Esophagus muscularis mucosa (tissue), 4 donors: Measurements from ENCODE around the gene KANSL2. TPM values are rescaled to one million over a fixed set of nuclear protein-coding genes. Genes with fewer than 3 reads are reported as not detected.
"Not testable (repeated sequence)": the region's sequence is repeated elsewhere in the genome, so short reads cannot be mapped to it uniquely, and the experiment has no call there.

Experiments used
- DNase-seq: peaks from one replicate; pipeline ENCODE4 v3.0.0-alpha.2; 2017; ENCODE audit errors: extremely low spot score
- H3K27ac ChIP-seq, 4 donors: fragments of 200-600 bp; sonication (generic); replicated peaks in 1 of 4; 1 replicate in 3 of 4; 2 replicates in 1 of 4; pipeline ENCODE4 v1.5.1; 2016 to 2019; ENCODE audit warnings: mild to moderate bottlenecking in 1 of 4
- H3K27me3 ChIP-seq, 4 donors: fragments of 200-600 bp; sonication (generic); one replicate each; pipeline versions ENCODE4 v1.5.1 to v1.6.0; 2016 to 2019
- H3K36me3 ChIP-seq, 4 donors: fragments of 200-600 bp; sonication (generic); one replicate each; pipeline ENCODE4 v1.5.1; 2016 to 2019
- H3K4me1 ChIP-seq, 4 donors: fragments of 200-600 bp; sonication (generic); one replicate each; pipeline ENCODE4 v1.5.1; 2016 to 2019
- H3K4me3 ChIP-seq, 4 donors: fragments of 200-600 bp; sonication (generic); 1 replicate in 2 of 4; 2 replicates in 2 of 4; pipeline ENCODE4 v1.5.1; 2016 to 2019; ENCODE audit warnings: mild to moderate bottlenecking in 4 of 4, moderate library complexity in 1 of 4
- H3K9me3 ChIP-seq, 4 donors: fragments of 200-600 bp; sonication (generic); 1 replicate in 3 of 4; 2 replicates in 1 of 4; pipeline ENCODE4 v1.5.1; 2016 to 2019
- EP300 ChIP-seq: sonication (generic); formaldehyde crosslinking; IDR thresholded peaks from one replicate; pipeline ENCODE4 v1.6.1; 2017; ENCODE audit warnings: antibody characterized with exemption
- POLR2A ChIP-seq: fragments of 450-650 bp; IDR thresholded peaks from one replicate; pipeline ENCODE4 v1.6.1; 2017; ENCODE audit warnings: antibody characterized with exemption, moderate library complexity, mild to moderate bottlenecking, low read depth
- POLR2AphosphoS5 ChIP-seq, 2 donors: sonication (generic); formaldehyde crosslinking; IDR thresholded peaks; one replicate each; pipeline ENCODE4 v1.6.1; 2017; ENCODE audit warnings: antibody characterized with exemption in 2 of 2
- WGBS: methylation state at CpG from one replicate; pipeline ENCODE4 v1.1.5; 2018; 5-methylcytosine and 5-hydroxymethylcytosine counted together
- intact Hi-C: fragments of 100-400 bp; cut with DNase I; formaldehyde crosslinking; loops from one replicate; pipeline ENCODE4 v1.15.1; 2023
- total RNA-seq, 4 donors: library from RNA; depleted of rRNA; stranded (reverse); fragments of >200 nt; gene quantifications; one replicate each; pipeline versions ENCODE4 v1.1.0 to v1.2.1, GENCODE V29; 2016
- TF ChIP-seq, protein P1 (sequence below), 3 experiments: fragments of 200-600 bp in 2 of 3; fragments of 450-650 bp in 1 of 3; sonication (generic) in 2 of 3; IDR thresholded peaks; one replicate each; pipeline ENCODE4 v1.5.1; 2017 to 2019; ENCODE audit warnings: antibody characterized with exemption in 3 of 3, mild to moderate bottlenecking in 2 of 3, moderate library complexity in 1 of 3

Gene KANSL2
- total RNA-seq, 4 donors from 2014 or later = 41.3 to 58.8 (median 43.4) TPM

DNA sequence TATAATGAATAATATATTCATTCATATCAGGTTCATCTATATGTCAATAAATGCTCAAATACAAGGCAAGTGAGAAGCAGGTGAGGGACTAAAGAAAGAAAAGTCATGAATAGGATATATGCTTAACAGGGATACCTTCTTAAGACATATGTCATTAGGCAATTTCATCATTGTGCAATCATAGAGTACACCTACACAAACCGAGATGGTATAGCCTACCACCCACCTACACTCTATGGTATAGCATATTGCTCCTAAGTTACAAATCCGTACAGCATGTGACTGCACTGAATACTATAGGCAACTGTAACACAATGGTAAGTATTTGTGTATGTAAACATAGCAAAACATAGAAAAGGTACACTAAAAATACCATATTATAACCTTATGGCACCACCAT lies 39.0 kb downstream of the KANSL2 start:
- no peak for TF ChIP-seq POLR2A
- TF ChIP-seq, protein P1, sequence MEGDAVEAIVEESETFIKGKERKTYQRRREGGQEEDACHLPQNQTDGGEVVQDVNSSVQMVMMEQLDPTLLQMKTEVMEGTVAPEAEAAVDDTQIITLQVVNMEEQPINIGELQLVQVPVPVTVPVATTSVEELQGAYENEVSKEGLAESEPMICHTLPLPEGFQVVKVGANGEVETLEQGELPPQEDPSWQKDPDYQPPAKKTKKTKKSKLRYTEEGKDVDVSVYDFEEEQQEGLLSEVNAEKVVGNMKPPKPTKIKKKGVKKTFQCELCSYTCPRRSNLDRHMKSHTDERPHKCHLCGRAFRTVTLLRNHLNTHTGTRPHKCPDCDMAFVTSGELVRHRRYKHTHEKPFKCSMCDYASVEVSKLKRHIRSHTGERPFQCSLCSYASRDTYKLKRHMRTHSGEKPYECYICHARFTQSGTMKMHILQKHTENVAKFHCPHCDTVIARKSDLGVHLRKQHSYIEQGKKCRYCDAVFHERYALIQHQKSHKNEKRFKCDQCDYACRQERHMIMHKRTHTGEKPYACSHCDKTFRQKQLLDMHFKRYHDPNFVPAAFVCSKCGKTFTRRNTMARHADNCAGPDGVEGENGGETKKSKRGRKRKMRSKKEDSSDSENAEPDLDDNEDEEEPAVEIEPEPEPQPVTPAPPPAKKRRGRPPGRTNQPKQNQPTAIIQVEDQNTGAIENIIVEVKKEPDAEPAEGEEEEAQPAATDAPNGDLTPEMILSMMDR (IDR thresholded peaks at IDR 0.05) = no peak
- no peak for TF ChIP-seq EP300
- TF ChIP-seq POLR2AphosphoS5 (IDR thresholded peaks at IDR 0.05) = no peak
- intact Hi-C loops = no loop called here
- no peaks in the 10 kb centered on the region for H3K4me1 ChIP-seq
- H3K27ac ChIP-seq = no peak overlapping the region
- no peak overlapping the region for H3K4me3 ChIP-seq
- WGBS = 95% methylated on average over 2 of the region's 2 CpGs
- no peaks in the 10 kb centered on the region for H3K9me3 ChIP-seq
- DNase-seq = no peak
- no peaks in the 10 kb centered on the region for H3K27me3 ChIP-seq
- peaks cover 0 to 11% (median 4%) of the 10 kb centered on the region in 4 donors for H3K36me3 ChIP-seq

DNA sequence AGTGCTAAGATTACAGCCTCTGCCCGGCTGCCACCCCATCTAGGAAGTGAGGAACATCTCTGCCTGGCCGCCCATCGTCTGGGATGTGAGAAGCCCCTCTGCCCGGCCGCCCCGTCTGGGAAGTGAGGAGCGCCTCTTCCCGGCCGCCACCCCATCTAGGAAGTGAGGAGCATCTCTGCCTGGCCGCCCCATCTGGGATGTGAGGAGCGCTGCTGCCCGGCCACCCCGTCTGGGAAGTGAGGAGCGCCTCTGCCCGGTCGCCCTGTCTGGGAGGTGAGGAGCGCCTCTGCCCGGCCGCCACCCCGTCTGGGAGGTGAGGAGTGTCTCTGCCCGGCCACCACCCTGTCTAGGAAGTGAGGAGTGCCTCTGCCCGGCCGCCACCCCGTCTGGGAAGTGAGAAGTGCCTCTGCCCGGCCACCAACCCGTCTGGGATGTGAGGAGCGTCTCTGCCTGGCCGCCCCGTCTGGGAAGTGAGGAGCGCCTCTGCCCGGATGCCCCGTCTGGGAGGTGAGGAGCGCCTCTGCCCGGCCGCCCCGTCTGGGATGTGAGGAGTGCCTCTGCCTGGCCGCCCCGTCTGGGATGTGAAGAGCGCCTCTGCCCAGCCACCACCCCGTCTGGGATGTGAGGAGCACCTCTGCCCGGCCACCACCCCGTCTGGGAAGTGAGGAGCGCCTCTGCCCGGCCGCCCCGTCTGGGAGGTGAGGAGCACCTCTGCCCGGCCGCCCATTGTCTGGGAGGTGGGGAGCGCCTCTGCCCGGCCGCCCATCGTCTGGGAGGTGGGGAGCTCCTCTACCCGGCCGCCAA lies 40.1 kb downstream of the KANSL2 start:
- 88% methylated on average over 20 of the region's 54 CpGs for WGBS
- peaks cover 0 to 11% (median 2%) of the 10 kb centered on the region in 4 donors for H3K36me3 ChIP-seq
- H3K4me3 ChIP-seq, H3K9me3 ChIP-seq, H3K27me3 ChIP-seq, DNase-seq, H3K4me1 ChIP-seq, intact Hi-C loops, H3K27ac ChIP-seq: not testable (repeated sequence)

DNA sequence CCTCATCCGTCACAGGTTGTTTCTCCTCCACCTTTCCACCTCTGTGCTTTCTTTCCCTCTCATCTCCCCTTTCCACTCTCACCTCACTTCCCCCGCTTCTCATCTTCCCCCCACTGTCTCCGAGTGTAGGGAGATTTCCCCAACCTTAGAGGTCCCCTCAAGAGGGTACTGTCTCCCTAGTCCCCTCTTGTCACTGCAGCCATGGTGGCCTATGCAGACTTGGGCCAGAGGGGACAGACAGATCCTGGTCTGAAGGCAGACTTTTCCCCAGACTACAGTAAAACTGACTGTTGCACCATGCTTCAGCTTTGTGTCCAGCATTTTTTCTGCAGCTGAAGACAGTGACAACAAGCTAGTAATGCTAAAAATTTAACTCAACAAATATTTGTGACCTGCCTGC lies 41.2 kb downstream of the KANSL2 start:
- H3K4me1 ChIP-seq = no peaks in the 10 kb centered on the region
- intact Hi-C loops = no loop called here
- no peak overlapping the region for H3K4me3 ChIP-seq
- WGBS = 93% methylated on average over 3 of the region's 3 CpGs
- H3K36me3 ChIP-seq = peaks cover 0 to 11% (median 2%) of the 10 kb centered on the region in 4 donors
- H3K27ac ChIP-seq = no peak overlapping the region
- H3K27me3 ChIP-seq = no peaks in the 10 kb centered on the region
- TF ChIP-seq POLR2A = no peak
- no peak for TF ChIP-seq EP300
- TF ChIP-seq, protein P1 (IDR thresholded peaks at IDR 0.05) = no peak
- no peak for TF ChIP-seq POLR2AphosphoS5 (IDR thresholded peaks at IDR 0.05)
- H3K9me3 ChIP-seq = no peaks in the 10 kb centered on the region
- no peak for DNase-seq

DNA sequence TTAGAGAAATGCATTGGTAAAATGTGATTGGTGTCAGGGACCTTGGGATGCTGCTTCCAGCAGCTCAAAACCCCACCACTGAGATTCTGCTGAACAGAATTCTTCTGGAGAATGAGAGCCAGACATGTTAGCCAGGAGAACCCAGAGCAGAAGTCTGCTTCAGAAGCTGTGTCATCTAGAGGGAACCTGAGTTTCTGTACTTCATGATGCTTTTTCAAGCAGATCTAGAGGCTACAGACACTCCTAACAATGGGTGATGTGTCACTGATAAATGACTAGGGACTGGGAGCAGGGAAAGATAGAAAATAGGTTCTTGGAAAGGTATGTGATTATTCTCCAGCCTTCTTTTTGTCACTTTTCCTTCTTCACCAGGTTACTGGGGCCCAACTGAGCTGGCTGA lies 41.6 kb downstream of the KANSL2 start:
- H3K9me3 ChIP-seq = no peaks in the 10 kb centered on the region
- no peaks in the 10 kb centered on the region for H3K4me1 ChIP-seq
- TF ChIP-seq POLR2A (no peak), POLR2AphosphoS5 (IDR thresholded peaks at IDR 0.05) (no peak), EP300 (no peak)
- TF ChIP-seq, protein P1 (IDR thresholded peaks at IDR 0.05) = no peak
- no peak overlapping the region for H3K4me3 ChIP-seq
- H3K36me3 ChIP-seq = peaks cover 0 to 11% (median 2%) of the 10 kb centered on the region in 4 donors
- DNase-seq = no peak
- intact Hi-C loops = no loop called here
- H3K27ac ChIP-seq = no peak overlapping the region
- H3K27me3 ChIP-seq = no peaks in the 10 kb centered on the region

DNA sequence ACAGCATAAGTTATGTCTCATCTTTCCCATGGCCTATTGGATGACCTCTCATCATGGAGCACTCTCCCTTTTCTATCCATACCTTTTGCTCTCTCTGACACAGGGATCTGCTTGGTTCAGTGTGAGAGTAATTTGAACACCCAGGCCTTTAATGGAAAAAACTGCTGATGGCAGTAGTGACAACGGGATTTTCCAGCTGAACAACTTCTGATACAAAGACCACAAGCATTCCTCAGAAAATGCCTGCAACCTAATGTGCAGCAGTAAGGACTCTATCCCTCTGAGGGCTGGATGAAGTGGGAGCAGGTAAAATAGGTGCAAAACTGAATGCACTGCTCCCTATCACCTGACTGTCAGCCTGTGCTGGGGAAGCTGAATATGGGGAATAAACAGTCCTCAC lies 51.0 kb downstream of the KANSL2 start:
- Histone ChIP-seq H3K27me3 (peaks cover 0 to 8% (median 2%) of the 10 kb centered on the region in 4 donors), H3K9me3 (no peaks in the 10 kb centered on the region), H3K36me3 (no peaks in the 10 kb centered on the region), H3K4me3 (no peak overlapping the region), H3K27ac (no peak overlapping the region), H3K4me1 (no peaks in the 10 kb centered on the region)
- 79% methylated on average over 1 of the region's 1 CpG for WGBS
- TF ChIP-seq POLR2A (no peak), EP300 (no peak), POLR2AphosphoS5 (IDR thresholded peaks at IDR 0.05) (no peak)
- TF ChIP-seq, protein P1 (IDR thresholded peaks at IDR 0.05) = no peak
- DNase-seq = no peak
- intact Hi-C loops = no loop called here
